ENCODE data around the gene FRMD4A. TPM values are rescaled to one million over a fixed set of nuclear protein-coding genes. Genes with fewer than 3 reads are reported as not detected.

The FRMD4A gene
- total RNA-seq, 4 donors from 2014 or later, result 4.4 to 7.1 (median 5.2) TPM

DNA sequence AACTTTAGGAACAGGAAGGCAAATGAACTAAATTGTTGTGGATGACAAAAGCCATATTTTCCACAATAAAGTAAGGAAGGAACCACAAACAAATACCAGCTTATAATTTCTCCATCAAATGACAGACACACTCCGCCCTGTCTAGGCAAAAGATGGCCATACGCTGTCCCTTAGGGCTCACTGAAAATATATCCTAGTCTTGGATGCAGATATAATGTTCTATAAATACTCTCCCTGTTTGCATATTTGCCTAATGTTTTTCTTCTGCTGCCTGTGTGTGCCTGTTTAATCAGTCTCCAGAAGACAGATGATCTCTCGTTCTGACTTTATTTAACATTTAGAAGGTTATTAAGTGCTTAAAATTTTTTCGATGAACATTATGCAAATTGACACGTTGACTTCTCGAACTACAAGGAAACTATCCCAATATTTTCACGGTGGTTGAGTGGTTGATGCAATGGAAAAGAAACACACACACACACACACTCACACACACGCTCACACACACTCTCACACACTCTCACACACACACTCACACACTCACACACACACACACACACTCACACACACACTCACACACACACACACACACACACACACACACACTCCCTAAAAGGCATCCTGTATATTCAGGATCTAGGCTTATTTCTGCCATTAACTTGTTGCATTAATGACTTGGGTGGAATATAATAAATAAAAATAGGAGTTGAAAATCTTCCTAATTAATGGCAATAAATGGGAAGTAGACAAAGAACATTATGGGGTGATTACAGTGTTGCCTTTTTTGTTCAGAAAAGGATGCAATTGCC lies 446.9 kb downstream of the FRMD4A start:
- in situ Hi-C loops (cut with MboI; ENCODE audit: low sequenced_read_pairs in 4 of 4), result no loop called here
- H3K4me1 ChIP-seq, result peaks cover 0 to 15% of the 10 kb centered on the region in 2 donors
- H3K27ac ChIP-seq, result peak overlapping the region; percentile 65 to 76 (median 74)

DNA sequence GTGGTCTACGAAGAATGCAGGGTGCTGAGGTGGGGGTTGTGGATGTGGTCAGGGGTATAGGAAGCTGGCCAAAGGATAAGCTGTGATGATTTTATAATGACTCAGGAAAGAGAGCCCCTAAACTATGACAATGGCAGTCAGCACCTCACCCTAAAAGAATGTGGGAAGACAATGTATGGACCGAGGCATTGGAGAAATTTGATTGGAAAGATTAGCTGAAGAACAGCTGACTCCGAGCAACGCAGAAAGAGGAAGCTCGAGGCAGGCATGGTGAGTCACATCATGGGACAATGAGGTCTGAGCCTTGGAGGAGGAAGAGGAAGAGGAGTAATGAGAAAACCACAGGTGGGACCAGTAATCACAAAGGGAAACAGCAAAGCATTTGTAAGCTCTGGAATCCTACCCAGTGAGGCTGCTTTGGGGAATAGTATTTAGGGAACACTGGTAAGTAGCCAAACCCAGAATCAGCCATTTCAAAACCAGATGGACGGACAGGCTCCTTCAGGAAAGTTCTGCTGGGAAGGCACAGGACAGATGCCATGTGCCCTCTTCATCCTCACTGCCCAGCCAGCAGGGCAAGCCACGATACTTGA lies 448.5 kb downstream of the FRMD4A start:
- intact Hi-C loops (cut with DNase I; ENCODE audit: low total_unique reads), result no loop called here
- DNase-seq, result peak; percentile 35 to 49

More for the DNA sequence above, 446.9 kb downstream of the FRMD4A start:
- DNase-seq (no peak), ATAC-seq (no peak)
- Histone ChIP-seq H3K36me3 (no peaks in the 10 kb centered on the region), H3K9me3 (no peaks in the 10 kb centered on the region), H3K27me3 (no peaks in the 10 kb centered on the region), H3K4me3 (no peak overlapping the region)
- intact Hi-C loops (cut with DNase I; ENCODE audit: low total_unique reads), result no loop called here
- TF ChIP-seq POLR2A (IDR thresholded peaks at IDR 0.05), result no peak
- TF ChIP-seq, protein P1, sequence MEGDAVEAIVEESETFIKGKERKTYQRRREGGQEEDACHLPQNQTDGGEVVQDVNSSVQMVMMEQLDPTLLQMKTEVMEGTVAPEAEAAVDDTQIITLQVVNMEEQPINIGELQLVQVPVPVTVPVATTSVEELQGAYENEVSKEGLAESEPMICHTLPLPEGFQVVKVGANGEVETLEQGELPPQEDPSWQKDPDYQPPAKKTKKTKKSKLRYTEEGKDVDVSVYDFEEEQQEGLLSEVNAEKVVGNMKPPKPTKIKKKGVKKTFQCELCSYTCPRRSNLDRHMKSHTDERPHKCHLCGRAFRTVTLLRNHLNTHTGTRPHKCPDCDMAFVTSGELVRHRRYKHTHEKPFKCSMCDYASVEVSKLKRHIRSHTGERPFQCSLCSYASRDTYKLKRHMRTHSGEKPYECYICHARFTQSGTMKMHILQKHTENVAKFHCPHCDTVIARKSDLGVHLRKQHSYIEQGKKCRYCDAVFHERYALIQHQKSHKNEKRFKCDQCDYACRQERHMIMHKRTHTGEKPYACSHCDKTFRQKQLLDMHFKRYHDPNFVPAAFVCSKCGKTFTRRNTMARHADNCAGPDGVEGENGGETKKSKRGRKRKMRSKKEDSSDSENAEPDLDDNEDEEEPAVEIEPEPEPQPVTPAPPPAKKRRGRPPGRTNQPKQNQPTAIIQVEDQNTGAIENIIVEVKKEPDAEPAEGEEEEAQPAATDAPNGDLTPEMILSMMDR (IDR thresholded peaks at IDR 0.05 in 4 of 5, conservative IDR thresholded peaks at IDR 0.05 in 1 of 5), result no peak

DNA sequence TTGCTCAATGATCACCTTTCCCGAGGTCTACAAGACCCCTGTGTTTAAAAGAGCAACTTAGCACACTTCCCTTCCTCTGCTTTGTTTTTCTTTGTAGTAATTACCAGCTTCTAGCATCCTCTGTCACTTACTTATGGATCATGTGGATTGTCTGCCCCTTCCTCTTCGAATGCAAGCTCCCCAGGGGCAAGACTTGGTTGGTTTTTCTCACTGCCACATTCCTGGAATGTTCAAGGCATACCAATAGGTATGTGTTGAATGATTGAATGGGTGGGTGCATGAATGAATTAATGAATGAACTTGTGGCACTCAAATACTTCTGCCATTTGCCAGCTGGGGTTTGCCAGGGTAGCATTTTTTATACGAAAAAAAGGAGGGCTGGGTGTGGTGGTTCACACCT lies 450.0 kb downstream of the FRMD4A start:
- ATAC-seq, result no peak
- no peak overlapping the region for H3K4me3 ChIP-seq
- peak overlapping the region; percentile 65 to 76 (median 74) for H3K27ac ChIP-seq
- in situ Hi-C loops (cut with MboI; ENCODE audit: low sequenced_read_pairs in 4 of 4) (no loop called here), intact Hi-C loops (cut with DNase I; ENCODE audit: low total_unique reads) (no loop called here)
- no peak for TF ChIP-seq POLR2A (IDR thresholded peaks at IDR 0.05)
- TF ChIP-seq, protein P1 (IDR thresholded peaks at IDR 0.05 in 4 of 5, conservative IDR thresholded peaks at IDR 0.05 in 1 of 5), result no peak
- H3K9me3 ChIP-seq, result no peaks in the 10 kb centered on the region
- no peaks in the 10 kb centered on the region for H3K36me3 ChIP-seq
- no peak for DNase-seq
- no peaks in the 10 kb centered on the region for H3K27me3 ChIP-seq
- peaks cover 13 to 18% of the 10 kb centered on the region in 2 donors for H3K4me1 ChIP-seq

More for the DNA sequence above, 448.5 kb downstream of the FRMD4A start:
- no peaks in the 10 kb centered on the region for H3K9me3 ChIP-seq
- peak in 1 of 2 donors; percentile 10 for TF ChIP-seq POLR2A (IDR thresholded peaks at IDR 0.05)
- TF ChIP-seq, protein P1 (IDR thresholded peaks at IDR 0.05 in 4 of 5, conservative IDR thresholded peaks at IDR 0.05 in 1 of 5), result no peak
- ATAC-seq, result peak; percentile 76 to 78
- peak overlapping the region; percentile 65 to 76 (median 74) for H3K27ac ChIP-seq
- H3K36me3 ChIP-seq, result no peaks in the 10 kb centered on the region
- peaks cover 12 to 15% of the 10 kb centered on the region in 2 donors for H3K4me1 ChIP-seq
- in situ Hi-C loops (cut with MboI; ENCODE audit: low sequenced_read_pairs in 4 of 4), result no loop called here
- peak overlapping the region in 1 of 4 donors; percentile 13 for H3K4me3 ChIP-seq
- no peaks in the 10 kb centered on the region for H3K27me3 ChIP-seq

DNA sequence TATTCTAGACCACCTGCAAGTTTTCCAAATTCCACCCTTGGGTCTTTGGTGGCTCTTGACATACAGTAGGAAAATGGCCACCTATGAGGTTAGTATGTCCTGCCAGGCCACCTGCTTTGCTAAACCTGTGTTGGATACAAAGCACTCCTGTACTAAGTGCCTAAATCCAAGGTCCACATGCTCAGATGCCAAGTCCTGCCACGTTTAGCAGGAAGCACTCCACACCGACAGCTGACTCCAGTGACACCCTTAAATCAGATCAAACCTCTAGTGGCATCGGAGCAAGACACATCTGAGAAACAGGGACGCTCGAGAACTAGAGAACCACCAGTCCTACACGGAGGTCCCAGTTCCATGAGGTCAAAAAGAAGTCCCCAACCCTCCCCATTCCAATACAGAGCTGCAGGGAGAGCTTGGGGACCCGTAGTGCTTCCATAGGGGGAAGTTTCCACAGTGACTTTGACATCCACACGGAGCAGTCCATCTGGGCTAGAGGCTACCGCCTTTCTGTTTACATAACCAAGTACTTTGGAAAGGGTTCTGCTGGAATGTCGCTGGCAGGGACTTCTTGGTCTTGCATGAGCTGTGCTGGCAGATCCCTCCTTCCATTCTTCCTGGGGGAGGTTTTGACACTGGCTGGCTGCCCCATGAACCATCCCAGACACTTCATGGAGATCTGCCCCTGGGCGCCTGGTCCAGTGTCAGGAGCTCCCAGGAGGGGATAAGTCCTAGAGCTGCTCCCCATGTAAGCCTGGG lies 453.4 kb downstream of the FRMD4A start:
- peaks cover 13 to 22% of the 10 kb centered on the region in 2 donors for H3K4me1 ChIP-seq
- no peaks in the 10 kb centered on the region for H3K36me3 ChIP-seq
- H3K9me3 ChIP-seq, result no peaks in the 10 kb centered on the region
- H3K27ac ChIP-seq, result peak overlapping the region; percentile 49 to 60 (median 55)
- intact Hi-C loops (cut with DNase I; ENCODE audit: low total_unique reads) (no loop called here), in situ Hi-C loops (cut with MboI; ENCODE audit: low sequenced_read_pairs in 4 of 4) (no loop called here)
- no peaks in the 10 kb centered on the region for H3K27me3 ChIP-seq
- ATAC-seq (peak; percentile 70 to 73), DNase-seq (peak; percentile 61 to 75)
- TF ChIP-seq, protein P1 (IDR thresholded peaks at IDR 0.05 in 4 of 5, conservative IDR thresholded peaks at IDR 0.05 in 1 of 5), result no peak
- no peak for TF ChIP-seq POLR2A (IDR thresholded peaks at IDR 0.05)
- H3K4me3 ChIP-seq, result no peak overlapping the region
